Activated CD4-positive, alpha-beta memory T cell treated with anti-CD3 and anti-CD28 coated beads for 36 hours (primary cell): Measurements from ENCODE around the gene TTC9. TPM values are rescaled to one million over a fixed set of nuclear protein-coding genes. Genes with fewer than 3 reads are reported as not detected.

ENCODE experiments used
- CTCF ChIA-PET: fragments of 350-600 bp; sonication (Branson Sonifier 250); formaldehyde crosslinking; loops from one replicate; lab custom pipeline; 2021; ENCODE audit warnings: antibody characterized with exemption, inconsistent platforms; lab: Charles Lee
- POLR2A ChIA-PET: fragments of 350-600 bp; sonication (Branson Sonifier 250); formaldehyde crosslinking; loops from one replicate; lab custom pipeline; 2021; ENCODE audit warnings: antibody characterized with exemption; lab: Charles Lee
- DNase-seq: peaks from one replicate; pipeline ENCODE4 v3.0.0-alpha.2; 2020
- H3K27ac Mint-ChIP-seq: one replicate; pipeline ENCODE4 v1.8.0; 2021; ENCODE audit warnings: mixed read lengths
- H3K27me3 Mint-ChIP-seq: one replicate; pipeline ENCODE4 v1.8.0; 2021; ENCODE audit warnings: mixed read lengths
- H3K36me3 Mint-ChIP-seq: one replicate; pipeline ENCODE4 v1.8.0; 2021; ENCODE audit warnings: mixed read lengths
- H3K4me1 Mint-ChIP-seq: one replicate; pipeline ENCODE4 v1.8.0; 2021; ENCODE audit warnings: low read depth, mixed read lengths
- H3K4me3 Mint-ChIP-seq: one replicate; pipeline ENCODE4 v1.8.0; 2021; ENCODE audit warnings: mild to moderate bottlenecking, mixed read lengths
- H3K9me3 Mint-ChIP-seq: one replicate; pipeline ENCODE4 v1.8.0; 2021; ENCODE audit warnings: mixed read lengths
- intact Hi-C: fragments of 100-400 bp; cut with micrococcal nuclease; formaldehyde crosslinking; loops from one replicate; pipeline ENCODE4 v1.15.1; 2023
- total RNA-seq, 2 experiments: library from RNA; stranded (reverse); gene quantifications; one replicate each; pipeline ENCODE4 v1.2.3, GENCODE V29; 2021

The TTC9 gene
- 1 to 10 TPM; 8.6 to 9.5 TPM for total RNA-seq

DNA sequence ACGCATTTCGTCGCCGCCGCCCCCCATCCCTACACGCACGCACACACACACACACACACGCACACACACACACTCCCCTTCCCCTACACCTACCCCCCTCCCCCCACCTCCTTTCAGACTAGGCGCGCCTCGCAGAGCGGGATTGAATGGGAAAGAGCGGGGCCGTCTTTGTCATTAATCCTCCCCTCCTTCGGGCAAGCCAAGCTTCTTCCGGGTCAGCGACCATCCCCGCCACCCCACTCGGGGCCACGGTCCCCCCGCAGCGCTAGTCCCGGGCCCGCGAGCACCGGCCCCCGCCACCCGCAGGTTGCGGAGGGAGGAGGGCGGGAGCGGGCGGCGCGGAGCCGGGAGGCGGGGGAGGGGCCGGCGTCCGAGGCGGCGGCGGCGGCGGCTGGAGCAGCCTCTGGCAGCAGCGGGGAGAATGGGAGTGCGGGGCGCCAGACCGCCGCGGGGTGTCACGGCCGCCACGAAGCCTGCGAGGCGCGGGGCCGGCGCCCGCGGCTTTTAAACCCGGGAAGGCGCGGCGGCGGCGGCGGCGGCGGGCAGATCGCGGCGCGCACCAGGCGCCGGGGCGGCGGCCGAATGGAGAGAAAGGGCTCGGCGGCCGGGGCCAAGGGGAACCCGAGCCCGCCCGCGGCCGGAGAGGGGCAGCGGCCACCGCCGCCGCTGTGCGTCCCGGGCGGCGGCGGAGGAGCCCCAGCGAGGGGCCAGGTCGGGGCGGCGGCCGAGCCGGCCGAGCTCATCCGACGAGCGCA, at the start of gene TTC9:
TTC9 (plus strand) TSS at position 369 of the 755 bp plus-strand sequence; CDS start at position 583, 214 bp downstream.
- peaks cover 2% of the 10 kb centered on the region for H3K36me3 Mint-ChIP-seq
- peaks cover 45% of the 10 kb centered on the region for H3K4me1 Mint-ChIP-seq
- ChIA-PET POLR2A (interaction anchor here (0.6 to 4.9 kb wide), 6 partner anchors 11 to 875 kb away, joined by 3 to 36 read pairs (median 10); partner anchors contain the start of genes MAP3K9 and SRSF5), CTCF (interaction anchor here (0.6 to 2.1 kb wide), 5 partner anchors 12 to 241 kb away, joined by 4 to 8 read pairs (median 6); no protein-coding TSS in a partner anchor)
- peak within 1 kb of the TSS; percentile 92 for H3K27ac Mint-ChIP-seq
- H3K4me3 Mint-ChIP-seq = peak within 1 kb of the TSS; percentile 89
- H3K27me3 Mint-ChIP-seq = no peaks in the 10 kb centered on the region
- DNase-seq = peak; percentile 47
- intact Hi-C loops = loop anchor here (2.0 to 10.0 kb wide), 4 partner anchors 41 to 1027 kb away; partner anchors contain the start of genes MAP3K9, MED6 and SUSD6
- no peaks in the 10 kb centered on the region for H3K9me3 Mint-ChIP-seq

DNA sequence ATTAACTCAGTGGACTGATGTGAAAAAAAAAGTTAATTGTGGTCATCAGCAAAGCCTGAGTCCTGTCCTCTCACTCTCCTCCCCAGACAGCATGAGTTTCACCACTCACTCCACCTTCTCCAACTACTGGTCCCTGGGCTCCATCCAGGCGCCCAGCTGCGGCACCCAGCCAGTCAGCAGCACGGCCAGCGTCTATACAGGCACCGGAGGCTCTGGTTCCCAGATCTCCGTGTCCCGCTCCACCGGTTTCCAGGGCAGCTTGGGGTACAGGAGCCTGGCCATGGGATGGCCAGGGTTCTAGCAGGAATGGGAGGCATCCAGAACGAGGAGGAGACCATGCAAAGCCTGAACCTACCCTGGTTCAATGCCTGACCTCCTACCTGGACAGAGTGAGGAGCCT, 47.3 kb upstream of the TTC9 start:
- no peak for DNase-seq
- intact Hi-C loops = no loop called here
- H3K27ac Mint-ChIP-seq = no peak overlapping the region

DNA sequence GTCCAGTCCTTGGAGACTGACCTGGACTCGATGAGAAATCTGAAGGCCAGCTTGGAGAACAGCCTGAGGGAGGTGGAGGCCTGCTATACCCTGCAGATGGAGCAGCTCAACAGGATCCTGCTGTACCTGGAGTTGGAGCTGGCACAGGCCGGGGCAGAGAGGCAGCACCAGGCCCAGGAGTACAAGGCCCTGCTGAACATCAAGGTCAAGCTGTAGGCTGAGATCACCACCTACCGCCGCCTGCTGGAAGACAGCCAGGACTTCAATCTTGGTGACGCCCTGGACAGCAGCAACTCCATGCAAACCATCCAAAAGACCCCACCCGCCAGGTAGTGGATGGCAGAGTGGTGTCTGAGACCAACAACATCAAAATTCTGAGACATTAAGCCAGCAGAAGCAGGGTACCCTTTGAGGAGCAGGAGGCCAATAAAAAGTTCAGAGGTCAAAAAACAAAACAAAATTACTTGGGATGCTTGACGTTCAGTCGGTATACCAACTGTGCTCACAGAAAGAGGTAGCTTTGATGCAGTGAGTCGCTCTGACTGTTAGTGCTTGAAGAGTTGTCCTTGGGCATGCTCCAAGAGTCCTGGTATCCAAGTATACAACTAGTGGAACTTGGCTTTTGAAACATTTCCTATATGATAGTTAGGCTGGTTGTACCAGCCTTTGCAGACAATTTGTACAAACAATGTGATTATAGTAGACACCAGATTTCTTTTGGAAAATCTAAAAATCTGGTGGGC, 46.1 kb upstream of the TTC9 start:
- peaks cover 29% of the 10 kb centered on the region for H3K36me3 Mint-ChIP-seq
- ChIA-PET POLR2A (no interaction called here), CTCF (no interaction called here)
- no peaks in the 10 kb centered on the region for H3K9me3 Mint-ChIP-seq
- no peak overlapping the region for H3K4me3 Mint-ChIP-seq
- H3K27ac Mint-ChIP-seq = no peak overlapping the region
- H3K27me3 Mint-ChIP-seq = no peaks in the 10 kb centered on the region
- peaks cover 23% of the 10 kb centered on the region for H3K4me1 Mint-ChIP-seq
- intact Hi-C loops = no loop called here
- DNase-seq = no peak

More for the DNA sequence above, 47.3 kb upstream of the TTC9 start:
- Mint-ChIP-seq H3K4me1 (peaks cover 14% of the 10 kb centered on the region), H3K9me3 (no peaks in the 10 kb centered on the region), H3K36me3 (peaks cover 34% of the 10 kb centered on the region), H3K4me3 (no peak overlapping the region), H3K27me3 (no peaks in the 10 kb centered on the region)
- POLR2A ChIA-PET = no interaction called here
- CTCF ChIA-PET = no interaction called here

DNA sequence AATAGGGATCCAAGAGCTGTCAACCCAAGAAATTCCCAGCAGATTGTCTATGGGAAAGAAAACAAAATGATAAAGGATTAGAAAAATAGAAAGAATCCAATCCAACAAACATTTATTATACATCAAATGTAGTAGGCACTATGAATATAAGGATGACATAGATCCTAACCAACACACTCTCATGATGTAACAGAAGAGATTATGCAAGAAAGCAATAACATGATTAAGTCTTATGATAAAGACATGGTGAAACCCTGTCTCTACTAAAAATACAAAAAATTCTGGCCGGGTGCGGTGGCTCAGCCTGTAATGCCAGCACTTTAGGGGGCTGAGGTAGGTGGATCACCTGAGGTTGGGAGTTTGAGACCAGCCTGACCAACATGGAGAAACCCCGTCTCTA, 44.0 kb upstream of the TTC9 start:
- no peaks in the 10 kb centered on the region for H3K9me3 Mint-ChIP-seq
- H3K27me3 Mint-ChIP-seq = no peaks in the 10 kb centered on the region
- CTCF ChIA-PET = no interaction called here
- POLR2A ChIA-PET = no interaction called here
- peaks cover 22% of the 10 kb centered on the region for H3K36me3 Mint-ChIP-seq
- H3K27ac Mint-ChIP-seq = no peak overlapping the region
- H3K4me3 Mint-ChIP-seq = no peak overlapping the region
- no peak for DNase-seq
- intact Hi-C loops = no loop called here
- peaks cover 30% of the 10 kb centered on the region for H3K4me1 Mint-ChIP-seq

DNA sequence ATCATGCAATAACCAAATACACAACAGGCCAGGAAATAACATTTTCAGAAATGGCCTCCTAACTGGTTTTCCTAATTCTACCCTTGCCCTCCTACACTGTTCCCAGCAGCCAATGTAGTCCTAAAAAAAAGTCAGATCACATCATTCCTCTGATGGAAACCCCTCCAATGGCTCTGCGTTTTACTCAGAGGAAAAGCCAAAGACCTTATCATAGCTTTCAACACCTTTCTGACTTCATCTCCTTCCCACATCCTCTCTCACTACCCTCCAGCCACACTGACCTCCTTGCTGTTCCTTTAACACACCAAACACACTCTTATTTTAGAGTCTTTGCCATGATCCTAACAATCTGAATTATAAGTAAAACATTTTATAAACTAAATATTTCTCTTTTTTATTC, 42.4 kb upstream of the TTC9 start:
- Mint-ChIP-seq H3K4me3 (peak overlapping the region; percentile 99), H3K4me1 (peaks cover 28% of the 10 kb centered on the region)
- POLR2A ChIA-PET = no interaction called here

DNA sequence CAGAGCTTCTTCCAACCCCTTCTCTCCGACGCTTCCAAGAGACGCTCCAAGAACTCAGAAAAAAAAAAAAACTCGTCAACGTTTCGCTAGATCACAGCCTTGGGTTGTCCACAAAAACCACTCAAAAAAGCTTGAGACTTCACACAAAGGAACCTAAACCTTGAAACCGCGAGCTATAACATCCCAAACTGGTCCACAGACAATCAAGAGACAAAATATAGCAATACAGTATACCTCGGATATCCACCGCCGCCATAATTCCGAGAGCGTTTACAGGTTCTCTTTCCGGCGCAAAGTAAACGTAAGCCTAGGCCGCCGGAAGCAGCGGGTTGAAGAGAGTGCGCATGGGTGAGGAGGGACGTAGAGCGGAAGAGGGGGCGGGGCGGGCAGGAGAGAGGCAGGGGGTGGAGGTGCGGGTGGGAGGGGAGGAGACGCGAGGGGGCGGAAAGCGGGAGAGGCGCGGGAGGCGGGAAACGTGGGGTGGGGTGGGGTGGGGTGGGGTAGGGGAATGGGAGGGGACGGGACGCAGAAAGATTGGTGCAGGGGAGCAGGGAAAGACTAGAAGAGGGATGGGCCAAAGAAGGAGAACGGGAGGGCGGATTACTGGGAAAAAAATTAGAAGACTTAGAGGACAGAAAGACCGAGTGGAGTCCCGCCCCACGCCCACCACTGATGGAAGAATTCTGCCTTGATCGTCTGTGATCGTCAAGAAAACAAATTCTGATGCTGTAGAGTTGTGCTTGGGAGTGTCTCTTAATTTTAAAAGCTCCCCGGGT, 41.1 kb upstream of the TTC9 start, which contains the start of gene MED6:
MED6 (minus strand) TSS at position 274 of the 776 bp plus-strand sequence; CDS start at position 256, 18 bp downstream.
- ChIA-PET CTCF (interaction anchor here (0.7 to 1.2 kb wide), 3 partner anchors 34 to 221 kb away, joined by 3 read pairs; no protein-coding TSS in a partner anchor), POLR2A (no interaction called here)
- Mint-ChIP-seq H3K9me3 (no peaks in the 10 kb centered on the region), H3K27me3 (no peaks in the 10 kb centered on the region), H3K36me3 (peaks cover 6% of the 10 kb centered on the region), H3K27ac (peak within 1 kb of the TSS; percentile 88), H3K4me3 (peak within 1 kb of the TSS; percentile 99), H3K4me1 (peaks cover 28% of the 10 kb centered on the region)
- DNase-seq = peak; percentile 97
- intact Hi-C loops = loop anchor here (1.0 to 5.0 kb wide), 6 partner anchors 42 to 833 kb away; partner anchors contain the start of genes COX16, MAP3K9 and SRSF5

More for the DNA sequence above, 42.4 kb upstream of the TTC9 start:
- Mint-ChIP-seq H3K27ac (peak overlapping the region; percentile 42), H3K36me3 (peaks cover 14% of the 10 kb centered on the region), H3K9me3 (no peaks in the 10 kb centered on the region), H3K27me3 (no peaks in the 10 kb centered on the region)
- intact Hi-C loops = no loop called here
- CTCF ChIA-PET = no interaction called here
- DNase-seq = no peak

DNA sequence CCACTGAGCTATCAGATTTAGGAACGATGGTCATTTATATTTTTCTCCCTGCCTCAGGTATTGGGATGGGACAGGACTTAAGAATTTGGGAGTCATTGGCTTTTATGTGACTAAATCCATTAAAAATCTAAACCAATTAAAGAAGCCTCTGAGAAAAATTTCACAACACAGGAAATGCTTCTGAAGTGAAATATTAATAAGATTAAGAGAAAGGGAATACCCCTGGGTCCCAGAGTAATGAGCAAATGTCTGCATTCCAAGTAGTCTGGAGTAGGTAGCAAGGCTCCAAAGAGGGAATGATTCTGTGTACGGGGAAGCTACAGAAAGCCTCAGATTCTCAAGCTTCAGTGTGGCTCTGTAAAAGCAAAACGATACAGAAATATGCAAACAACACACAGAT, 40.6 kb upstream of the TTC9 start:
- Mint-ChIP-seq H3K27me3 (peaks cover 1% of the 10 kb centered on the region), H3K4me3 (peak overlapping the region; percentile 99), H3K4me1 (peaks cover 28% of the 10 kb centered on the region), H3K36me3 (peaks cover 2% of the 10 kb centered on the region), H3K9me3 (no peaks in the 10 kb centered on the region), H3K27ac (peak overlapping the region; percentile 80)
- POLR2A ChIA-PET = no interaction called here
- no peak for DNase-seq
- intact Hi-C loops = loop anchor here (2.0 to 5.0 kb wide), 4 partner anchors 42 to 216 kb away; partner anchors contain the start of gene MAP3K9
- CTCF ChIA-PET = interaction anchor here (0.9 to 1.2 kb wide), 2 partner anchors 112 to 221 kb away, joined by 3 read pairs; no protein-coding TSS in a partner anchor

DNA sequence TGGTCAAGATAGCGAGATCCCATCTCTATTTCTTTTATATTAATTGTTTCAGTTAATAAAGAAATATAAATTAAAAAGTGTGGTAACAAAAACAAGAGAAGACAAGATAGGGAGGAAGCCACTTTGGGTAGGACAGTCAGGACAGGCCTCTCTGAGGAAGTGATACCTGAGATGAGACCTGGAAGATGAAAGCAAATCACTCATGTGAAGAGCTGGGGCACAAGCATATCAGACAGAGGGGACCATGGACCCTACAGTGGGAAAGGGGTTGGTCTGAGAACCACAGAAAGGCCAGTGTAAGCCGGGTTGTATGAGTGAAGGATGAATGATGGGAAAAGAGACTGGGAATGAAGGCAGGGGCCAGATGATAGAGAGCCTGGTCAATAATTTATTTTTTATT, 39.5 kb upstream of the TTC9 start:
- POLR2A ChIA-PET = no interaction called here
- Mint-ChIP-seq H3K4me1 (peaks cover 28% of the 10 kb centered on the region), H3K36me3 (no peaks in the 10 kb centered on the region), H3K9me3 (no peaks in the 10 kb centered on the region), H3K27ac (no peak overlapping the region), H3K27me3 (peaks cover 9% of the 10 kb centered on the region), H3K4me3 (no peak overlapping the region)
- intact Hi-C loops = loop anchor here (5.0 kb wide), 1 partner anchor 55 kb away; no protein-coding TSS in a partner anchor
- CTCF ChIA-PET = interaction anchor here (2.1 kb wide), 1 partner anchor 10 kb away, joined by 4 read pairs; no protein-coding TSS in a partner anchor
- no peak for DNase-seq

DNA sequence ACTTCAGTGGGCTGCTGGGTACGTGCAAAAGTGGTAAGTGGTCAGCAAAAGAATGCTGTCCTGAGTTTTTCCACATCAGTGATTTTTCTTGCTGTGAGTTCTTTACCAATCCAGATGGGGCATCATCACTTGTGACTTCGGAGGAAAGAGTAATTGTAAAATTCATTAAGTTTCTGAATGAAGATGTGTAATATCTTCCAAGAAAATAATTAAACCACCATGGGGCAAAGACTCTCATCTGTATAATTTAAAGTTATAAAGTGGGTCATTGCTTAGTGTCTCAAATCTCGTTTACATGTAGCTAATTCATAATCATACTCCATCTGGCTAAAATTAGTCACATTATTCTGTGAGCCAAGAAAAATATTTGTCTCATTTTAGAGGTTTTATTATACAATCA, 30.5 kb upstream of the TTC9 start:
- H3K4me1 Mint-ChIP-seq = no peaks in the 10 kb centered on the region
- no peak overlapping the region for H3K27ac Mint-ChIP-seq
- H3K36me3 Mint-ChIP-seq = no peaks in the 10 kb centered on the region
- no peaks in the 10 kb centered on the region for H3K9me3 Mint-ChIP-seq
- H3K27me3 Mint-ChIP-seq = peaks cover 7% of the 10 kb centered on the region
- POLR2A ChIA-PET = no interaction called here
- no peak overlapping the region for H3K4me3 Mint-ChIP-seq
- intact Hi-C loops = no loop called here
- DNase-seq = no peak
- CTCF ChIA-PET = no interaction called here

DNA sequence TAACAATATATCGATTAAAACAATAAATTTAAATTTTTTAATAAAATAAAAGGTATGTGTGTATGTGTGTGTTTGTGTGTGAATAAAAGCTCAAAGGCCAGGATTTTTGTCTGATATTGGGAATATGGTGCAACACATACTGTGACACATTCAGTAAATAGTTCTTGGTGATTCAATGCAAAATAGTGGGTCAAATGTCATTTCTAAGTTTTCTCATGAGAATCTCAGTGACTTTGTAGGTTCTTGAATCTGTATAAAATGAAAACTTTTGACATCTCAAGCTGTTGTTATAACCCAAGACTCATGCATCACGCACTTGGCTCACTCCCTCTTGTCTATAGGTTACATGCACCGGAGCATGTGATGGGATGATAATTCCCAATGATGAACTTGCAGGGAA, 25.1 kb upstream of the TTC9 start:
- Mint-ChIP-seq H3K27me3 (no peaks in the 10 kb centered on the region), H3K36me3 (no peaks in the 10 kb centered on the region), H3K27ac (no peak overlapping the region), H3K4me1 (no peaks in the 10 kb centered on the region), H3K4me3 (no peak overlapping the region), H3K9me3 (no peaks in the 10 kb centered on the region)
- no peak for DNase-seq
- ChIA-PET POLR2A (no interaction called here), CTCF (no interaction called here)
- intact Hi-C loops = no loop called here

DNA sequence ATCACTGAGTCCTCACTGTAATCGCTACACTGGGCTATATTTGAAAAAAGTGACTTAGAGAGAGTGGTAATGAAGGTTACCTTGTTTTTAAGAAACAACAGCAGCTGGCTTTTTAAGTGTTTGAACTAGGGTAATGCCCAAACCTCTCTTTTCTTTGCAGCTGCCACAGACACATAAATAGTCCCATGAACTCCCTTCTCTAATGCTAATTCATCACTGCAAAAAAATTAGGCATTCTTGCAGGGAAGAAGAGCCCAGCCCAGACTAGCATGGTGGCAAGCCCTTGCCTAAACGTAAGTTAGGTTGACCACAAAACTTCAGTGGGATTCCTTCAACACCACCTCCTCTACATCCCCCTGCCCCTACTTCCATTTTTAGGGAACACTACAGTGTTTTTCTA, 23.4 kb upstream of the TTC9 start:
- no peaks in the 10 kb centered on the region for H3K9me3 Mint-ChIP-seq
- H3K27me3 Mint-ChIP-seq = no peaks in the 10 kb centered on the region
- CTCF ChIA-PET = interaction anchor here (1.2 to 2.4 kb wide), 2 partner anchors 95 to 200 kb away, joined by 3 to 6 read pairs; no protein-coding TSS in a partner anchor
- H3K36me3 Mint-ChIP-seq = no peaks in the 10 kb centered on the region
- H3K4me1 Mint-ChIP-seq = no peaks in the 10 kb centered on the region
- no peak overlapping the region for H3K27ac Mint-ChIP-seq
- intact Hi-C loops = no loop called here
- POLR2A ChIA-PET = no interaction called here
- DNase-seq = no peak
- H3K4me3 Mint-ChIP-seq = no peak overlapping the region
